Diencephalon (tissue), 1 donor: ENCODE results near the gene FGFR3. TPM values are rescaled to one million over a fixed set of nuclear protein-coding genes. Genes with fewer than 3 reads are reported as not detected.

ENCODE experiments used
- total RNA-seq: library from RNA; depleted of rRNA; stranded (reverse); fragments of >200 nt; gene quantifications from one replicate; pipeline ENCODE4 v1.2.3, GENCODE V29; 2014

The FGFR3 gene
- 38.8 TPM for total RNA-seq

DNA sequence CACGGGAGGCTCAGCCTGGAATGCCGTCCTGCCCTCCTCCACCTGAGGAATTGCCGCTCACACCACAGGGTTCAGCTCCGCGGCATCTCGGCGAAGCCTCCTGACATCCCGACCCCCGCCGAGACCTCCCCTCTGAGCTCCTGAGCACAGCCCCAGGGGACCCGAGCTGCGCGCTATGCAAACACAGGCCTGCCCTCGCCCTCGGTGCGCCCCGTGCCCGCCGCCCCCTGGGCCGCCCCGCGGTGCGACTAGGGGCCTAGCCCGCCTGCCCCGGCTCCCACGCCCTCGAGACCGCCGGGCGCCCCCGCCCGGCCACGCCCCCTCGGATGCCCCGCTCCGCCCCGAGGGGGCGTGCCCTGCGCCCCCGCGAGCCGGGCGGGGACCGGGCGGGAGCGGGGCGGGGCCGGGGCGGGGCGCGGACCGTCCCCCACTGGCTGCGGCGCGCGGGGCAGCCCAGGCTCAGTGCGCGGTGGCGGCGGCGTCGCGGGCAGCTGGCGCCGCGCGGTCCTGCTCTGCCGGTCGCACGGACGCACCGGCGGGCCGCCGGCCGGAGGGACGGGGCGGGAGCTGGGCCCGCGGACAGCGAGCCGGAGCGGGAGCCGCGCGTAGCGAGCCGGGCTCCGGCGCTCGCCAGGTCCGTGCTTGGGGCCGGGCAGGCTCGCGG is at the start of gene FGFR3:
Gene FGFR3, plus strand, starts transcription at position 462 of the 664 bp plus-strand sequence. CDS start 642 bp downstream, outside the sequence.

DNA sequence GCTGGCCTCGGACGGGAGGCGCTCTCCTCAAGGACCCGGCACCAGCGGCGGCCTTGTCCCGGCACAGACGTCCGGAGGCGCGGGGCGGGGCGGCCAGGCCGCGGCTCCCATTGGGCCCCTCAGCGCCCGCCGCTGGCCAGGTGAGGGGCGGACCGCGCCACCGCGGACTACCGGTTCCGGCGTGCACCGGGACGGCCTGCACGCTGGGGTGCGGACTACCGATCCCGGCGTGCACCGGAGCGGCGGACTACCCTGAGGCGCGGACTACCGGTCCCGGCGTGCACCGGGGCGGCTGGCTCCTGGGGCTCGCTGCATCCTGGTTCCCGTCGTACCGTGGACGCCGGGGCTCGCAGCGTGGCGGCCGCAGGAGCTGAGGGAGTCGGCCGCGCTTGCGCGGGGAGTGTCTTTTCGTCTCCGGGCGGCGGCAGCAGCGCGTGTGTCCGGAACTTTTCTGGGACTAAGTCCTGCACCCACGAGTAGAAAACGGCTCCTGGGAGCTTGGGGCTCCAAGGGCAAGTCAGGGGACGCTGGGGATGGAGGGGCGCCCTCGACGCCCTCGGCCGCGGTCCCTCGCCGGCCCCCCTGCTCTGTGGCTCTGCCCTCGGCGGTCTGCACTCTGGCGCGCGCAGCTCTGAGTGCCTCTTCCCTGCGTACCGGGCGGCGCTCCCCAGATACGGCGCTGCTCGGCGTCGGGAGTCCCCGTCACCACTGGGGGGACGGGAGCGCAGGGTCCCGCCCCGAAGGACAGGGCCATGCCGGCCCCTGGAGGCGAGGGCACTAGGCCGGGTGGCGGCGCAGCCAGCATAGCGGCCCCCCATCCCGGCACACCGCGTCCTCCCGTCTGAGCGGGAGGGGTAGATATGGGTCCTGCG is 63.2 kb downstream of the FGFR3 start, which contains the start of gene LETM1:
Gene LETM1, minus strand, starts transcription at position 86 of the 872 bp plus-strand sequence. CDS start 206 bp downstream, outside the sequence.

Other genes starting within 250 kb of the FGFR3 start
- 1.4 TPM for gene FAM53A, start 109.0 kb upstream of the FGFR3 start, total RNA-seq
- 39.0 TPM for gene SLBP, start 81.0 kb upstream of the FGFR3 start, total RNA-seq
- 20.1 TPM for gene TMEM129, start 72.0 kb upstream of the FGFR3 start, total RNA-seq
- 7.6 TPM for gene TACC3, start 71.8 kb upstream of the FGFR3 start, total RNA-seq
- 73.1 TPM for gene LETM1, start 62.9 kb downstream of the FGFR3 start, total RNA-seq
- gene NSD2, start 78.1 kb downstream of the FGFR3 start, total RNA-seq = 118 TPM
- gene NELFA, start 215.7 kb downstream of the FGFR3 start, total RNA-seq = 22.8 TPM